Daoy (cell line): ENCODE data around the gene METRN. TPM values are rescaled to one million over a fixed set of nuclear protein-coding genes. Genes with fewer than 3 reads are reported as not detected.

Source experiments
- DNase-seq: peaks from one replicate; pipeline ENCODE4 v3.0.0-alpha.2; 2015; ENCODE audit warnings: low read depth
- total RNA-seq: library from RNA; depleted of rRNA; stranded (reverse); fragments of >200 nt; shearing (Covaris generic); gene quantifications from 2 replicates; pipeline ENCODE4 v1.2.3, GENCODE V29; 2014

Gene METRN
- total RNA-seq, 1 experiment from 2014 or later = 40.9 TPM

DNA sequence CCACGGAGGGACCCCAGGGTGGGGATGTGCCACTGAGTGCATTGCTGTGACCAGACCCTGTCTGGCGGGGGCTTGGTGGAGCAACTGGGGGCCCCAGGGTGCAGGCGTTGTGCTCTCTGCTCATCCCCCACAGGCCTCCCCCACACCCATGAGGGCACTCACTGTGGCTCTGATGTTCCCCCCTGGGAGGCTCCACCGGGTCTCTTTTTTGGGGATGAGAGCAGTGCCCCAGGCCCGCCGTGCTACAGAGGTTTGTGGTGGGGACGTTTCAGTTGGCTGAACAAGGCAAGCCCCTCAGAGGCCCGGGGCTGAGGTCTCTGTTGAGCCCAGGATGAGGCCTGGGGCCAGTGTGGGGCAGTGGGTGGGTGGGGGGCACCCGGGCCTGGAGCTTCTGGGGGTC lies 8.8 kb downstream of the METRN start:
- DNase-seq = no peak

DNA sequence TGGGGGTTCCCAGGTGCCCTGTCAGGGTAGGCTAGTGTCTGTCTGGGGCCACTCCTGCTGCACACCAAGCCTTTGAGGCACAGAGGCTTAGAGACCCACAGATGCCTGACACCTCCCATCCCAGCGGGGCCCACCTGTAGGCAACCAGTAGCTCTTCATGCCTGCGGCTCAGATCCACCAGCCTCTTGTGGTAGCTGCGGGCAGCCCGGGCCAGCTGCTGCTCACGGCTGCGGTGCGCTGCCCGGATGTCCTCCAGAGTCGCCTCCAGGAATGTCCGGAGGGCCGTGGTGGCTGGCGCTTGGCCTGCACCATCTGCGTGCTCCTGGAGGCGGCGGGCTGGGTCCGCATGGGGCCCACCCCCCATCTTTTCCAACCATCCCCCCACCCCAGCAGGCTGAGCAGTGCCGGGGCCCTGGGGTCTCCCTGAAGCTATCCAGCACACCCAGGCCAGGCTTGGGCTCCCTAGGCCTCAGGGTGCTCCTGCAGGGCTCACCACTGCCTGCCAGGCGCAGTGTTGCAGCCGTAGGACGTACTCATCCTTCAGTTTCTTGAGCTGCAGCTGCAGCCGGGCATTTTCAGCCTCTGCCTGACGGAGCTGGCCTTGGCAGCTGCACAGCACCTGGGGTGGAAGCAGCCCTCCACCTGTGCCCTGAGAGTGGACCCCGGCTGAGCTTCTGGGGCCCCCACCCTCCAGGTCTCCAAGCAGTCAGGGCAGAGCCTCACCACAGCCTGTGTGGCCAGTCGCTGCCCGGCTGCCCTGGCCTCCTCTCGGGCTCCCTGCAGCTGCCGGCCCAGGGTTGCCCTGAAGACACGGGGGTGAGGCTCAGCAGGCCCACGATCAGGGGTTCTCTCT lies 9.5 kb downstream of the METRN start:
- no peak for DNase-seq

DNA sequence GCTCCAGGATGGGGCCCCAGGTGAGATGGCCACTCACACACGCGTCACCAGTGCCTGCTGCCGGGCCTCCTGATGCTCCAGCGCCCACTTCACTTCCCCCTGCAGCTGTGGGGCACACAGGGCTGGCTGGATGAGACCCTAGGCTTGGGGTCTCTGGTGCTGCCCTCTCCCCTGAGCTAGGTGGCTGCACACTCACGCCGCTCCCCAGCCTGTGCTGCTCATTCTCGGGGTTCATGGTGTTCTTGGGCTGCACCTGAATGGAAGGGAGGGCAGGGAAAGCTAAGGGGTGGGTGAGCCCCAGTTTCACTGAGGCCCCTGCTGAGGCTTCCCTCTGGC lies 10.1 kb downstream of the METRN start:
- DNase-seq = no peak

DNA sequence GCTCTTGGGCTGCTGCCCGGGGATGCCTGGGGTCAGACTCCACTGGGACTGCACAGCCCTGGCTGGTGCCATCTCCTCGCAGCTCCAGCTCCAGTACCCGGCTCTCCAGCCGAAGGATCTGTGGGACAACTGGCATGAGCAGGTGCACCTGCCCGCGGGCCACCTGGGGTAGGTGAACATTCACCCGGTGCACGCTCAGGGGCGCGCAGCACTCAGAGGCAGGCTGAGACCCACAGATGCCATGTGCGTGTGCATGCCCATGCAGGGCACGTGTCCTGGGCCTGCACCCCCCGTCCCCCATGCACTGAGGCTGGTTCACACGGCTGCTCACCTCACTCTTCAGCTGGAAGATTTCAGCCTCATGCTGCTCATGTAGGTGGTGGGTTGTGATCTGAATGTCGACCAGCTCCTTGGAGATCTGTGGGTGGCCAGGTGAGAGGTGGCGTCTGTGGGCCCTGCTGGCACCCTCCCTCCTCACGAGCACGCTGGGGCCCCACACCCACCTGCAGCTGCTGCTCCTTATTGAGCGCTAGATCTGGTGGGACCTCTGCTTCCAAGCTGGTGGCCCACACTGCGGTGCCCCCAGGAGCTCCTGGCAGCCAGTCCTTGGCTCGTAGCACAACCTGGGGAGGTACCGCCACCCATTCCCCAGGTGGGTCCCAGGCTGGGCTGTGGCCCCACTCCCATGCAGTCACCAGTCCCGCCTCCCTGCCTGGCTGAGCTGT lies 10.7 kb downstream of the METRN start:
- DNase-seq = peak; percentile 15

DNA sequence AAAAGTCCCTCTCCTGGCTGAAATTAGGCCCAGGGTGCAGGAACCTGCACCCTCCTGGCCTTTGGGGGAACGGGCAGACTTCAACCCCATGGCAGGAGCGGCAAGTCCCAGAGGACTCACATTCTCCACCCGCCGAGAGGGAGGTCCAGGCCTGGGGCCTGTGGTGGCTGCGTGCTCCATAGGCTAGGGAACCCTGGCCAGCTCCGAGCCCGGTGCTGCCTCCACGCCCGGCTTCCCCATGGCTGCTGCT lies 11.2 kb downstream of the METRN start:
- DNase-seq = no peak

DNA sequence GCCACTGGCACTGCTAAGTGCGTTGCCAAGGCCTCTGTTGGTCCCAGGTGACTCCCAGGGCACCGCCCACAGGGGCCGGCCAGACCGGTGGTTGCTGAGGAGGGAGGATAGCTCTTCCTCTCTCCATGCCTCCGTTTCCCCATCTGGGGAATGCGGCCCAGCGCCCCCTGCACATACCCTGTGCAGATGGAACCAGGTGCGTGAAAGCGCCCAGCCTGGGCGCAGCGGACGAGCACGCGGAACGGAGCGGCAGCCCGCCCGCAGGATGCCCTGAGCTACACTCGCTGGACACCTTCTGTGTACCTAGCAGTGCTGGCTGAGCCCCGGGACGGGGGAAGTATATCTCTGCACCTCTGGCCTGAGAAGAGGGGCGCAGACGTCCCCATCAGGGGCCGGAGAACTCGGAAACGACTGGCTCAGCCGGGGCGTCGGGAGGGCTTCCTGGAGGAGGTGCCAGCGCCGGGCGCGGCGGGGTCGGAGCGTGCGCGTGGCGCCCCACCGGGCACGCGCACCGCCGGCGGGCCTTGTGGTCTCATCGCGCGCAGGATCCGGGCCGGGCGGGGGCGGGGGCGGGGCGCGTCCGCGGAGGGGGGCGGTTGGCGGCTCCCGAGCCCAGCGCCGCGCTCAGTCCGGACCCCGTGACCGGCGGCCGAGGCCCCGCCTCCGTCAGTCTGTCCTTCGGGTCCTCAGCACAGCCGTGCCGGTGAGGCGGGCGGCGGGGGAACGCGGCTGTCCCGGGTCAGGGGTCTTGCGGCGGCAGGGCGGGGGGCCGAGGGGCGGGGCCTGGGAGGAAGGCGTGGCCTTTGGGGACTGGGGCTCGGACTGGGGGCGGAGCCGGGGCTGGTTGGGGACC lies 11.7 kb downstream of the METRN start, which contains the start of the genes CCDC78 and HAGHL:
TSS of gene CCDC78 (minus strand) at position 6 of the 853 bp plus-strand sequence. CDS start 76 bp downstream, outside the sequence.
TSS of gene HAGHL (plus strand) at position 669 of the 853 bp plus-strand sequence. CDS start 404 bp downstream, outside the sequence.
- DNase-seq = peak; percentile 67

DNA sequence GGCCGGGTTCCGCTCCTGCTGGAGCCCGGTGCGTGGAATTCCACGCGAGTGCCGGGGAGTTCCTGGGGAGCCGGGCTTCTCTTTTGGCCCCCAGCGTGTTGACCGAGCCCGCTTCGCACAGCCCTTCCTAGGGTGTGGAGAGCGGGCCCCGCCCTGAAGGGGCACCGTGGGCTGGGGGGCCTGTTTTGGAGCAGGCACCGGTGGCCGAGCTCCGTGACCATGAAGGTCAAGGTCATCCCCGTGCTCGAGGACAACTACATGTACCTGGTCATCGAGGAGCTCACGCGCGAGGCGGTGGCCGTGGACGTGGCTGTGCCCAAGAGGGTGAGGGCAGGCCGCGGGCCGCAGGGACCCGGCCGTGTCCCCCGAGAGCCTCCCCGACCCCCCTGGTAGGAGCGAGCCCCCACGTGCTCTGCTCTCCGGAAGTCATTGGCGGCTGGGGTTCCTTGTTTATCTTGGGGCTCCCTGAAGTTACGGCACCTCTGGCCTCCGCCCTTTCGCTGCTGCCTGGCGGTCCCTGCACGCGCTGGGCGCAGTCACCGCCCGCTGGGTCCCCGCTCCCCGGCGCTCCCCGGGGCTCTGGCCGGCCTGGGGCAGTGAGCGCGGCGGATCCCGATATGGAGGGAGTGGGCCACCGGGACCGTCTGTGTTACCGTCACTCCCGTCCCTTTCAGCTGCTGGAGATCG lies 12.5 kb downstream of the METRN start:
- no peak for DNase-seq

DNA sequence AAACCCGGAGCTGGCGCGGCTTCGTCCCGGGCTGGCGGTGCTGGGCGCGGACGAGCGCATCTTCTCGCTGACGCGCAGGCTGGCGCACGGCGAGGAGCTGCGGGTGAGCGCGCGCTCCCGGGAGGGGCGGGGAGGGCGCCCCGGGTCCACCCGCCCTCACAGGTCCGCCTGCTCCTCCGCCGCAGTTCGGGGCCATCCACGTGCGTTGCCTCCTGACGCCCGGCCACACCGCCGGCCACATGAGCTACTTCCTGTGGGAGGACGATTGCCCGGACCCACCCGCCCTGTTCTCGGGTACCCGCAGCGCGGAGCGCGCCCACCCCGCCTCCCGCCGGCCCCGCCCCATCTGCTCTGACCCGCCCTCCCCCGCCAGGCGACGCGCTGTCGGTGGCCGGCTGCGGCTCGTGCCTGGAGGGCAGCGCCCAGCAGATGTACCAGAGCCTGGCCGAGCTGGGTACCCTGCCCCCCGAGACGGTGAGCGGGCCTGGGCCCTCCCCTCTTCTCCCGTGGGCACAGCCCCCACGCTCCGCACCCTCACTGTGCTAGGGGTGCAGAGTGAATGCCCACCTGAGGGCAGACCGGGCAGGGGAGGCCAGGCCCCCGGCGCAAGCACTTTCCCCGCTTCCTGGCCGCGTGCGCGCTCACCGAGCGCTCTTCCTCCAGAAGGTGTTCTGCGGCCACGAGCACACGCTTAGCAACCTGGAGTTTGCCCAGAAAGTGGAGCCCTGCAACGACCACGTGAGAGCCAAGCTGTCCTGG lies 13.4 kb downstream of the METRN start:
- DNase-seq = peak; percentile 85

DNA sequence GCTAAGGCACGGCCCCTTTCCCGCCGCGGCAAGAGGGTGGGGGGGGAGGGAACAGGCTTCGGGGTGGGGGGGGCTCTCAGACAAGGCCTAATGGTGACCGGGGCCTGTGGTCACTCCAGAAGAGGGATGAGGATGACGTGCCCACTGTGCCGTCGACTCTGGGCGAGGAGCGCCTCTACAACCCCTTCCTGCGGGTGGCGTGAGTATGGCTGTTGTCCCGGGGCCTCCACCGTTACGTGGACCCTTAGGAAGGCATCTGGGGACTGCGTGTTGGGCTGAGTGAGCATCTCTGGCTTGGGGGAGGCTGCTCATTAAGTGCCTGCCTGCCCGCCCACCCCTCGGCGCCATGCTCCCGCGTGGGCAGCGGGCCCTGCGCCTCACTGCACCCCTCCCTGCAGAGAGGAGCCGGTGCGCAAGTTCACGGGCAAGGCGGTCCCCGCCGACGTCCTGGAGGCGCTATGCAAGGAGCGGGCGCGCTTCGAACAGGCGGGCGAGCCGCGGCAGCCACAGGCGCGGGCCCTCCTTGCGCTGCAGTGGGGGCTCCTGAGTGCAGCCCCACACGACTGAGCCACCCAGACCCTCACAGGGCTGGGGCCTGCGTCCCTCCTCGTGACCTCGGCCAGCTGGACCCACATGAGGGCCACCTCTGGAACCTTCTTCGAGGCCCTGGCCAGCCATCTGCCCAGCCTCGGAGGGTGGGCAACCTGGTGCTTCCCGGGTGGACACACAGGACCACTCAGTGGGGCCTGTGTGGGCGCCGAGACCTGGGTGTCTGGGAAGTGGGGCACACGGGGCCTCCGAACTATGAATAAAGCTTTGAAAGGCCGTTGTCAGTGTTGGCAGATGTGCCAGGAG lies 14.2 kb downstream of the METRN start:
- DNase-seq = no peak

DNA sequence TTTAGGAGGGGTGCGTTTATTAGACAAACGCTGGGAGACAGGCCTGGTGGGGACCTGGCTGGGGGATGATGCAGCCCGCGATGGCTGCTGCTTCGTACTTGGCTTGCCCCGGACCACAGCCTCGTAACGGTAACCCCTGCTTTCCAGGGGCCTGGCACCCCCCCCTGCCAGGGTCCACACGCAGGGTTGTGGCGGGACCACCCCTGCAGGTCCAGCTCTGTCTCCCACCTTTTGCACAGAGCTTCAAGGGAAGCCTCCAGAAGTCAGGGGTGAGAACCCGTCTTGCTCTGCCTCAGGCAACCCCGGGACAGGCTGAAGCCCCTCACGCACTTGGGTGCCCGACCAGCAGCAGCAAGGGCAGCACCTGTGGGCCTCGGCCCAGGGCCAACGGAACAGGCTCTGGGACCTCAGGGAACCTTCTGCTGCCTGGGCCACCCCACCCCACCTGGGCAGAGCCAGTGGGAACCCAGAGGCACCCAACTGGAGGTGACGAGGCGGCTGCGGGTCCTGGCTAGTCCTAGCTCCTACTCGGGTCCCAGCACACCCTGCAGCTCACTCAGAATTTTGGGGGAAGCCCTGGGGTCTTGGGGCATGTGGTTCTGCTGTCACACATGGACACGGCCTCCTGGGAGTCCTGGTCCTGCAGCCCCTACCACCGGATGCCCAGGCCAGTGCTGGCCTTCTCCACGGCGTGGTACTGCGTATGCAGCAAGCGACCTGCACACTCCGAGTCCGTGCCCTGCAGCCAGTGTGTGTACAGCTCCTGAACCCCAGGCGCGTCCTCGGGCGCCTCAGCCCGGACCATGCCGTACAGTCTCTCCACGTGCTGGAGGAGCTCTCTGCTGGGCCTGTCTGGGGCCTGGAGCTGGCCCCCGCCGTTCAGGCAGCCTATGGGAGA lies 15.1 kb downstream of the METRN start:
- DNase-seq = no peak

DNA sequence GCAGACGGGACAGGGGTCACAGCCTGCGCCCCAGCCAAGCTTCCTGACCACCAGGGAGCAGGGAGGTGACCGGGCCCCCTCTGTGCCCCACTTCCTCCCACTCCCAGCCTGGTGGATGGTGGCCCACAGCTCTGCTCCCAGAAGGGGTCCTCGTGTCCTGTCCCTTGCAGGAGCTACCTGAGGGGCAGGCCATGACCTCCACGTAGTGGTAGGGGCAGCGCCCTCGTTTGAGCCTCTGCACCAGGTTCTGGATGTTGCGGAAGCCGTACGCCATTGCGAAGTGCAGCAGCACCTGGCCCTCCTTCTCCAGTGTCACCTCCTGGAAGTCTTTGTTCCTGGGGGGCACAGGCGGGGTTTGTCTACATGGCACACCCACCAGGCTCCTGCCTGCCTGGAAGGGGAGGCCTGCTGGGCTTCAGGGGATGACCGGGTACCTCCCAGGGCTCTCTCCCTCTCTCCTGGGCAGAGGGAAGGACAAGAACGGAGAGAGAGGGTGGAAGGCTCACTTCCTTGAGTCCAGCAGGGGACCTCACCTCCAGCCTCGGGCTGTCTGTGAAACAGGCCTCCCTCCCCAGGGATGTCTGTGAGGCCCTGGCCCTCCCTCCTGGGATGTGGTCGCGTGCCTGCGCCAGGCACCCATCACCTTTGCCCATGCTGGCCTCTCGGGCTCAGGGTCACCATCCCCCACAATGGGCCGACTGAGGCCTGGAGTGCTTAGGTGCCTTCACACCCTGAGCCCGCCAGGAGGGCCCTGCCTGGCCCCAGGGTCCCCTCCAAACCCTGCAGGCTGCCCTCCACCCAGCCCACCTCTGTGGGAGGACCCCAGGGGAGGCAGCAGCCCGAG lies 16.0 kb downstream of the METRN start:
- DNase-seq = no peak

DNA sequence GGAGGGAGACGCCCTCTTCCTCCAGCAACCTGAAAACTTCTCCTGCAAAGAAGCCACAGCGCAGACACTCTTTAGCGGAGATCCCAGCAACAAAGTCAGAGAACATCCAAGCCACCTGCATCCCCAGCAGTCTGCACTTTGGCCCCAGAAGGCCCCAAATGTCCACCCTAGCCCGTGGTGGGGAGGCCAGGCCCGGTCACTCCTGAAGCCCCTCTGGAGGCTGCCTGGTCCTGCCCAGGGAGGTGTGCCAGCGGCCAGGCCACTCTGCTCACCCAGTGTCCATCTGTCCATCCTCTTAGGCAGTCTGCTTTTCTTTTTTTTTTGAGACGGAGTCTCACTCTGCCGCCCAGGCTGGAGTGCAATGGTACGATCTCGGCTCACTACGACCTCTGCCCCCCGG lies 17.4 kb downstream of the METRN start:
- DNase-seq = no peak

DNA sequence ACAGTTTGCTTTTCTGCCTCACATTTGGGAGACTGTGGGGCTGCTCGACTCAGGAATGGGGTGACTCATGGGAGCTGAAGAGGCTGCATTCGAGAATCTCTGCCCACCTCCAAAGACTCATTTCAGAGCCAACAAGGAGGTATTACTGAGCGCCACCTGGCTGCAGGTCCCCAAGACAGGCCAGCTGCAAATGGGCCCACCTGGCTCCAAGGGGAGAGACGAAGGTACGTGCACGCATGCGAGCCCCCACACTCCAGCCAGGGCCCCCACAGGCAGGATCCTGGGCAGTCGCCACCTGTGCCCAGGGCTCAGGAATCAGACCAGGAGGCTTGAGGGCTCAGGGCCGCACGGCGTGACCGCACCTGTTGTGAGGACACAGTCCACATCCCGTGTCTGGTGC lies 18.0 kb downstream of the METRN start:
- DNase-seq = no peak

DNA sequence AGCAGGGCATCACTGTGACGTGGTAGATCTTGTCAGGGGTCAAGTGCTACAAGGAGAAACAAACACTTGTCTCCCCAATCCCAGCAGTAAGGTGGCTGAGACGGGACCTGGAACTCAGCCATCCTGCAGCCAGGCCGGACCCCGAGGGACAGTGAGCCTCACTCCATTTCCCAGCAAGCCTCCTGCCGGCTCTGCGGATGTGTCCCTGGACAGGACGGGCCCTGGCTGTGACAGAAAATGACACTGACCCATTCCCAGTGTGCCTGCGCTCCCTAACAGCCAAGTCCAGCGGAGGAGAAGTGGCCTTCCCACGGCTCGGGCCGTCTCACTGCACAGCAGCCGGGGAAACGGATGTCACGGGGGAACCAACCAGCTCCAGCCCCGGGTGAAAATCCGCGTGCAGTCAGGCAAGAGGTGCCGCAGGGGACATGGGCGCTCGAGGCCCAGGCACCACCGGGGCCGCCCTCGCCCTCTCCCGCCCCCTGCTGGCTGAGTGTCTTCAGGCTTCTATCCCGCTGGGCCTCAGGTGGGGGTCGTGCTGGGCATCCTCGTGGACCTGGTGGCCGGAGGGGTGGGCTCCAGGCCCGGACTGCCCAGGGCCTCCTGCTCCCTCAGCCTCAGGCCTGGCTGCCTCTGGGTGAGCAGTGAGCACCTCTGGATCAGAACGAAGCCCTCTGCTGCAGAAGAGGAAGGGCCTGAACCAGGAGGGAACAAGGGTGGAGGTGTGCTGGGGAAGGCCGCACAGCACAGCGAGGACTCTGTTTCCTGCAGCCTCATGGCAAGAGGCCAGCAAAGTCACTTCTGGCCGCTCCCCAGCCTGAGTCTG lies 18.7 kb downstream of the METRN start:
- no peak for DNase-seq

DNA sequence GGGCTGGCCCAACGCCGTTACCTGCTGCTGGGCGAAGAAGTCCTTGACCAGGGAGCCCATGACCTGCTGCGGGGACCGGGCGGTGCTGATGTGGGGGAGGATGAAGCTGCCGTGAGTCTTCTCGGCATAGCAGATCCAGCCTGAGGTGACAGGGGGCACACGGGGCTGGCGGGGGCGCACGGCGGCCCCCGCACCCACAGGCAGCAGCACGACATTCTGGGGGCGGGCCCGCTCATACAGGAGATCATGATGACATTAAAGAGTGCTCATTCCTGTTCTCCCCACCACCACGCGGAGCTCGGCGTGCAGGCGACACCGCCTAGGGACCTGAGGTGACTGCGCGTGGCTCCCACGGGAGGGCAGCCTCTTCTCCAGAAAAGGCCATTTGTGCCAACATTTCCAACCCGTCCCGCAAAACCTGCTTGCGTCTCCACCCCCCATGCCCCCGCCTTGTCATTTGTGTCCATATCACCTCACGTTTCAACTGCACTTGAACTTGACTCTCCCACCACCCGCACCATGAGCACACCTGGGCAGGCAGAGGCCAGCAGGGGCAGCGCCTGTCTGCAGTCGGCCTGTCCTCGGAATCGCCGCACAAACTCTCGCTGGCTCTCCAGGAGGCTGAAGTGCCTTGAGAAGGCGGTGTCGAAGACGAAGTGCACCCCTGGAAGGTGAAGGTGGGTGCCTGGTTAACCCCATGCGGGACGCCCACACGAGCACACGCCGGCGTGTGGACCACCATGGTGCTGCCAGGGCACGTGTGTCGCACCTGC lies 19.5 kb downstream of the METRN start:
- DNase-seq = no peak
